Endothelial cell of umbilical vein (primary cell): ENCODE results near the gene AGPS. TPM values are rescaled to one million over a fixed set of nuclear protein-coding genes. Genes with fewer than 3 reads are reported as not detected.

Experiments
- BruUV-seq: library from RNA; stranded (reverse); fragments of 400-500 nt; replicated peaks from 2 replicates; lab custom pipeline; 2021; lab: Mats Ljungman, UMichigan
- CTCF ChIA-PET: fragments of 300-600, 350-600 bp; sonication (Branson Sonifier 250); formaldehyde crosslinking; loops from one replicate; lab custom pipeline; 2021; ENCODE audit warnings: antibody characterized with exemption, inconsistent platforms; lab: Charles Lee
- POLR2A ChIA-PET: fragments of 300-600, 350-600 bp; sonication (Branson Sonifier 250); formaldehyde crosslinking; loops from one replicate; lab custom pipeline; 2021; ENCODE audit warnings: antibody characterized with exemption, inconsistent platforms; lab: Charles Lee
- DNase-seq: peaks from one replicate; pipeline ENCODE4 v3.0.0-alpha.2; 2011; ENCODE audit warnings: low read depth, low spot score
- FAIRE-seq: peaks from 2 replicates; lab custom pipeline; 2011; peaks lifted over from hg19 to GRCh38; lab: Jason Lieb, UNC
- H2AFZ ChIP-seq: 2 replicates; pipeline ENCODE4 v1.6.0; 2012; ENCODE audit warnings: low read depth, low read length, control low read depth, inconsistent platforms
- H3K27ac ChIP-seq: 2 replicates; pipeline ENCODE4 v1.5.1; 2011; ENCODE audit warnings: low read depth, mild to moderate bottlenecking, control low read depth, low read length, moderate library complexity; ENCODE audit not compliant: insufficient read depth
- H3K27me3 ChIP-seq, 2 experiments: 2 replicates each; pipeline versions ENCODE4 v1.6.0 to v1.6.1; 2011; ENCODE audit warnings: low read length in 2 of 2, mixed read lengths in 1 of 2; ENCODE audit not compliant: control insufficient read depth in 2 of 2, insufficient read depth in 2 of 2
- H3K36me3 ChIP-seq, 2 experiments: 2 replicates in 1 of 2; 3 replicates in 1 of 2; pipeline ENCODE4 v1.5.1; 2011; ENCODE audit warnings: low read length in 2 of 2, mild to moderate bottlenecking in 1 of 2, moderate library complexity in 1 of 2; ENCODE audit not compliant: control insufficient read depth in 2 of 2, insufficient read depth in 2 of 2; ENCODE audit errors: extremely low read depth in 1 of 2
- H3K4me1 ChIP-seq: 3 replicates; pipeline ENCODE4 v1.5.1; 2011; ENCODE audit warnings: mild to moderate bottlenecking, low read length; ENCODE audit not compliant: control insufficient read depth, insufficient read depth; ENCODE audit errors: extremely low read depth
- H3K4me2 ChIP-seq: 2 replicates; pipeline ENCODE4 v1.6.1; 2011; ENCODE audit warnings: low read length, control low read depth, mixed read lengths; ENCODE audit not compliant: insufficient read depth
- H3K4me3 ChIP-seq, 3 experiments: fragments of 200-600 bp in 1 of 3; sonication (generic), shearing (Covaris generic) in 1 of 3; replicated peaks in 1 of 3; 2 replicates each; pipeline ENCODE4 v1.5.1; 2011 to 2016; ENCODE audit warnings: control low read depth in 3 of 3, low read length in 3 of 3, mild to moderate bottlenecking in 2 of 3, inconsistent platforms in 1 of 3, low read depth in 1 of 3, moderate library complexity in 1 of 3; ENCODE audit not compliant: insufficient read depth in 1 of 3
- H3K79me2 ChIP-seq: 2 replicates; pipeline ENCODE4 v1.6.0; 2012; ENCODE audit warnings: low read length, inconsistent platforms; ENCODE audit not compliant: control insufficient read depth, insufficient read depth
- H3K9ac ChIP-seq: replicated peaks from 2 replicates; pipeline ENCODE3; 2011; ENCODE audit warnings: low read length, control low read depth; ENCODE audit not compliant: insufficient read depth; ENCODE audit errors: extremely low read depth
- H3K9me1 ChIP-seq: replicated peaks from 3 replicates; pipeline ENCODE4 v1.6.0; 2011; ENCODE audit warnings: mild to moderate bottlenecking, low read length; ENCODE audit not compliant: control insufficient read depth, insufficient read depth; ENCODE audit errors: extremely low read depth
- H3K9me3 ChIP-seq: replicated peaks from 2 replicates; pipeline ENCODE4 v1.5.1; 2012; ENCODE audit warnings: low read length, inconsistent platforms; ENCODE audit not compliant: control insufficient read depth, insufficient read depth
- H4K20me1 ChIP-seq: replicated peaks from 2 replicates; pipeline ENCODE3; 2011; ENCODE audit warnings: mild to moderate bottlenecking, low read length; ENCODE audit not compliant: control insufficient read depth, insufficient read depth; ENCODE audit errors: extremely low read depth
- CTCF ChIP-seq, 2 donors: IDR thresholded peaks; 1 replicate in 1 of 2; 2 replicates in 1 of 2; pipeline ENCODE4 v1.5.1; 2011; ENCODE audit warnings: low read length in 2 of 2, mild to moderate bottlenecking in 2 of 2, moderate library complexity in 2 of 2, control low read depth in 1 of 2, inconsistent platforms in 1 of 2, low read depth in 1 of 2; ENCODE audit not compliant: insufficient read depth in 1 of 2; ENCODE audit errors: extremely low read depth in 1 of 2
- EZH2 ChIP-seq: IDR thresholded peaks from 2 replicates; pipeline ENCODE4 v1.6.1; 2012; ENCODE audit warnings: borderline replicate concordance, low read depth, mild to moderate bottlenecking, moderate library complexity, low read length, inconsistent platforms; ENCODE audit not compliant: severe bottlenecking
- FOS ChIP-seq: IDR thresholded peaks from 2 replicates; pipeline ENCODE4 v1.6.1; 2011; ENCODE audit warnings: mild to moderate bottlenecking, low read length, moderate library complexity, borderline replicate concordance; ENCODE audit not compliant: insufficient read depth
- GATA2 ChIP-seq: IDR thresholded peaks from 2 replicates; pipeline ENCODE4 v1.7.0; 2011; ENCODE audit warnings: low read depth, mild to moderate bottlenecking, moderate library complexity, mixed read lengths, low read length; ENCODE audit not compliant: insufficient read length, insufficient read depth
- JUN ChIP-seq: IDR thresholded peaks from 2 replicates; pipeline ENCODE4 v1.6.1; 2011; ENCODE audit warnings: borderline replicate concordance, low read depth; ENCODE audit not compliant: insufficient read length, insufficient read depth
- MAX ChIP-seq: IDR thresholded peaks from 2 replicates; pipeline ENCODE4 v1.6.1; 2011; ENCODE audit not compliant: insufficient read depth, insufficient read length
- MYC ChIP-seq: IDR thresholded peaks from one replicate; pipeline ENCODE4 v1.6.1; 2011; ENCODE audit warnings: mild to moderate bottlenecking, low read depth, low read length
- POLR2A ChIP-seq: IDR thresholded peaks from 2 replicates; pipeline ENCODE4 v1.6.1; 2012; ENCODE audit warnings: low read depth, mild to moderate bottlenecking, control low read depth, low read length
- POLR2AphosphoS5 ChIP-seq: IDR thresholded peaks from 2 replicates; pipeline ENCODE4 v1.6.1; 2012; ENCODE audit warnings: low read depth, mild to moderate bottlenecking, control low read depth, low read length, moderate library complexity; ENCODE audit not compliant: insufficient read depth
- dilution Hi-C: fragments of 300-500 bp; cut with MboI; formaldehyde crosslinking; loops from one replicate; pipeline ENCODE4 v1.15.0; 2019; ENCODE audit warnings: low sequenced_read_pairs; ENCODE audit not compliant: extremely low pct_ligation_motif_present
- intact Hi-C: fragments of 100-400 bp; cut with micrococcal nuclease; formaldehyde crosslinking; loops from one replicate; pipeline ENCODE4 v1.10.0; 2022
- polyA plus RNA-seq, 4 experiments: library from polyadenylated mRNA; depleted of rRNA in 3 of 4; stranded (reverse) in 3 of 4; unstranded in 1 of 4; fragments of >200 nt; gene quantifications; 2 replicates each; pipeline versions ENCODE4 v1.2.1 to v1.2.3, GENCODE V29; 2011 to 2012; ENCODE audit warnings: missing spikeins in 1 of 4
- total RNA-seq: library from RNA; stranded (reverse); gene quantifications from 2 replicates; pipeline ENCODE4 v1.2.3, GENCODE V29; 2021

Gene AGPS
- total and polyA plus RNA-seq, 2 donors (not counting 3 experiments of a cell fraction or from before 2014, with no cell fraction given), result 10.1 to 96.5 TPM

GRCh38 chr2:177538323-177538722 is 145.8 kb downstream of the AGPS start:
- no peak overlapping the region for H3K27ac ChIP-seq
- H3K9me1 ChIP-seq, result no peaks in the 10 kb centered on the region
- intact Hi-C loops (no loop called here), dilution Hi-C loops (no loop called here)
- no peaks in the 10 kb centered on the region for H3K4me1 ChIP-seq
- no peak for FAIRE-seq
- H3K4me3 ChIP-seq, result no peak overlapping the region
- no peak for DNase-seq
- peaks cover 0 to 2% of the 10 kb centered on the region in 2 experiments for H3K36me3 ChIP-seq
- H3K79me2 ChIP-seq, result no peaks in the 10 kb centered on the region
- no peaks in the 10 kb centered on the region for H4K20me1 ChIP-seq
- ChIA-PET POLR2A (no interaction called here), CTCF (interaction anchor here (1.1 kb wide), 1 partner anchor 66 kb away, joined by 3 read pairs; no protein-coding TSS in a partner anchor)
- no peak overlapping the region for H3K9ac ChIP-seq
- no peaks in the 10 kb centered on the region for H3K9me3 ChIP-seq
- no peak overlapping the region for H2AFZ ChIP-seq
- TF ChIP-seq CTCF (IDR thresholded peaks at IDR 0.05; ENCODE audit: extremely low read depth in 1 of 2, insufficient read depth in 1 of 2, low read depth in 1 of 2, low read length in 2 of 2) (no peak), MAX (no peak), MYC (no peak)
- H3K4me2 ChIP-seq, result no peak overlapping the region
- TSS peak; percentile 27 for BruUV-seq
- no peaks in the 10 kb centered on the region for H3K27me3 ChIP-seq

GRCh38 chr2:177540283-177540682 is 147.7 kb downstream of the AGPS start:
- no peaks in the 10 kb centered on the region for H3K9me1 ChIP-seq

More at GRCh38 chr2:177540283-177540682, 147.7 kb downstream of the AGPS start:
- Histone ChIP-seq H3K27ac (no peak overlapping the region), H3K79me2 (no peaks in the 10 kb centered on the region), H3K4me1 (no peaks in the 10 kb centered on the region), H3K4me2 (no peak overlapping the region), H3K9ac (no peak overlapping the region), H3K9me3 (no peaks in the 10 kb centered on the region), H2AFZ (no peak overlapping the region), H3K4me3 (no peak overlapping the region), H3K36me3 (peaks cover 0 to 2% of the 10 kb centered on the region in 2 experiments), H3K27me3 (no peaks in the 10 kb centered on the region), H4K20me1 (no peaks in the 10 kb centered on the region)
- dilution Hi-C loops, result no loop called here
- intact Hi-C loops, result no loop called here
- DNase-seq (no peak), FAIRE-seq (no peak)
- TF ChIP-seq MYC (no peak), POLR2A (no peak), CTCF (IDR thresholded peaks at IDR 0.05; ENCODE audit: extremely low read depth in 1 of 2, insufficient read depth in 1 of 2, low read depth in 1 of 2, low read length in 2 of 2) (no peak), FOS (no peak), MAX (no peak), JUN (no peak), POLR2AphosphoS5 (no peak), EZH2 (no peak), GATA2 (no peak)
- ChIA-PET POLR2A (no interaction called here), CTCF (interaction anchor here (1.8 kb wide), 1 partner anchor 9 kb away, joined by 4 read pairs; no protein-coding TSS in a partner anchor)
- BruUV-seq, result no TSS peak
